Testis (tissue), 2 donors: ENCODE data around the gene GPR35.

Source experiments
- POLR2A ChIP-seq: fragments of 450-650 bp; IDR thresholded peaks from one replicate; pipeline ENCODE4 v1.6.1; 2017; ENCODE audit warnings: antibody characterized with exemption, mild to moderate bottlenecking, moderate library complexity
- TF ChIP-seq, protein P1 (sequence below), 3 experiments: fragments of 450-650 bp in 2 of 3; fragments of 200-600 bp in 1 of 3; sonication (generic) in 1 of 3; IDR thresholded peaks; one replicate each; pipeline ENCODE4 v1.5.1; 2016 to 2019; ENCODE audit warnings: antibody characterized with exemption in 3 of 3, mild to moderate bottlenecking in 2 of 3, moderate library complexity in 1 of 3

DNA sequence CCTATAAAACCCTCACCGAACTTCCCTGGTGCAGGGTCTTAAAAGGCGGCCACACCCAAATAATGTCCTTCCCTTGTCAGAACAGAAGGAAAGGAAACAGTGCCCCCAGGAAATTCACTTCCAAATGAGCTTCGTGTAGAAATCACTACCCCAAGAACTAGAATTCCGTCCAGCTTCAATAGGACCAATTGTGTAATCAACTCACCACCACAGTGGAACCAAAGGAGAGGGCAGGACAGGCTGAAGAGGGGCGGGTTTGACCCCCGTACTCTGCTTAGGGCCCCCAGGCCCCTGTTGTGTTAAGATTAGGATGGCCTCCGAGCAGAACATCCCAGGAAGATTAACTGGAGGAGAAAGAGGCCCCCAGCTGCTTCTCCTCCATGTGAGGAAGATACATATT lies 24.1 kb downstream of the GPR35 start:
- TF ChIP-seq, protein P1, sequence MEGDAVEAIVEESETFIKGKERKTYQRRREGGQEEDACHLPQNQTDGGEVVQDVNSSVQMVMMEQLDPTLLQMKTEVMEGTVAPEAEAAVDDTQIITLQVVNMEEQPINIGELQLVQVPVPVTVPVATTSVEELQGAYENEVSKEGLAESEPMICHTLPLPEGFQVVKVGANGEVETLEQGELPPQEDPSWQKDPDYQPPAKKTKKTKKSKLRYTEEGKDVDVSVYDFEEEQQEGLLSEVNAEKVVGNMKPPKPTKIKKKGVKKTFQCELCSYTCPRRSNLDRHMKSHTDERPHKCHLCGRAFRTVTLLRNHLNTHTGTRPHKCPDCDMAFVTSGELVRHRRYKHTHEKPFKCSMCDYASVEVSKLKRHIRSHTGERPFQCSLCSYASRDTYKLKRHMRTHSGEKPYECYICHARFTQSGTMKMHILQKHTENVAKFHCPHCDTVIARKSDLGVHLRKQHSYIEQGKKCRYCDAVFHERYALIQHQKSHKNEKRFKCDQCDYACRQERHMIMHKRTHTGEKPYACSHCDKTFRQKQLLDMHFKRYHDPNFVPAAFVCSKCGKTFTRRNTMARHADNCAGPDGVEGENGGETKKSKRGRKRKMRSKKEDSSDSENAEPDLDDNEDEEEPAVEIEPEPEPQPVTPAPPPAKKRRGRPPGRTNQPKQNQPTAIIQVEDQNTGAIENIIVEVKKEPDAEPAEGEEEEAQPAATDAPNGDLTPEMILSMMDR (IDR thresholded peaks at IDR 0.05) = no peak
- no peak for TF ChIP-seq POLR2A
